Measurements from ENCODE around the gene FCHSD2. TPM values are rescaled to one million over a fixed set of nuclear protein-coding genes. Genes with fewer than 3 reads are reported as not detected.
A peak's percentile ranks its signal among the peaks of the same experiment; 100 is the strongest.

The FCHSD2 gene
- total and polyA plus RNA-seq, 4 donors, result 7.6 to 18.7 (median 9.9) TPM

GRCh38 chr11:73176874-73177155 lies 34.7 kb upstream of the FCHSD2 start:
- TF ChIP-seq YY1 (IDR thresholded peaks at IDR 0.05) (no peak), MAX (IDR thresholded peaks at IDR 0.05) (no peak), ATF3 (IDR thresholded peaks at IDR 0.05) (no peak), HNF4G (IDR thresholded peaks at IDR 0.05) (no peak), JUND (IDR thresholded peaks at IDR 0.05) (no peak), SP1 (IDR thresholded peaks at IDR 0.05) (no peak), TAF1 (conservative IDR thresholded peaks at IDR 0.05) (no peak), NR2F2 (IDR thresholded peaks at IDR 0.05) (no peak), GABPA (IDR thresholded peaks at IDR 0.05 in 1 of 2, conservative IDR thresholded peaks at IDR 0.05 in 1 of 2) (no peak), RAD21 (IDR thresholded peaks at IDR 0.05) (no peak), EGR1 (IDR thresholded peaks at IDR 0.05; ENCODE audit: low read depth in 2 of 2) (no peak), HNF4A (conservative IDR thresholded peaks at IDR 0.05) (no peak), FOXA1 (IDR thresholded peaks at IDR 0.05) (no peak)
- TF ChIP-seq, protein P1, sequence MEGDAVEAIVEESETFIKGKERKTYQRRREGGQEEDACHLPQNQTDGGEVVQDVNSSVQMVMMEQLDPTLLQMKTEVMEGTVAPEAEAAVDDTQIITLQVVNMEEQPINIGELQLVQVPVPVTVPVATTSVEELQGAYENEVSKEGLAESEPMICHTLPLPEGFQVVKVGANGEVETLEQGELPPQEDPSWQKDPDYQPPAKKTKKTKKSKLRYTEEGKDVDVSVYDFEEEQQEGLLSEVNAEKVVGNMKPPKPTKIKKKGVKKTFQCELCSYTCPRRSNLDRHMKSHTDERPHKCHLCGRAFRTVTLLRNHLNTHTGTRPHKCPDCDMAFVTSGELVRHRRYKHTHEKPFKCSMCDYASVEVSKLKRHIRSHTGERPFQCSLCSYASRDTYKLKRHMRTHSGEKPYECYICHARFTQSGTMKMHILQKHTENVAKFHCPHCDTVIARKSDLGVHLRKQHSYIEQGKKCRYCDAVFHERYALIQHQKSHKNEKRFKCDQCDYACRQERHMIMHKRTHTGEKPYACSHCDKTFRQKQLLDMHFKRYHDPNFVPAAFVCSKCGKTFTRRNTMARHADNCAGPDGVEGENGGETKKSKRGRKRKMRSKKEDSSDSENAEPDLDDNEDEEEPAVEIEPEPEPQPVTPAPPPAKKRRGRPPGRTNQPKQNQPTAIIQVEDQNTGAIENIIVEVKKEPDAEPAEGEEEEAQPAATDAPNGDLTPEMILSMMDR (IDR thresholded peaks at IDR 0.05; ENCODE audit: low read depth, low read length, missing input control), result no peak
- TF ChIP-seq, protein P2, sequence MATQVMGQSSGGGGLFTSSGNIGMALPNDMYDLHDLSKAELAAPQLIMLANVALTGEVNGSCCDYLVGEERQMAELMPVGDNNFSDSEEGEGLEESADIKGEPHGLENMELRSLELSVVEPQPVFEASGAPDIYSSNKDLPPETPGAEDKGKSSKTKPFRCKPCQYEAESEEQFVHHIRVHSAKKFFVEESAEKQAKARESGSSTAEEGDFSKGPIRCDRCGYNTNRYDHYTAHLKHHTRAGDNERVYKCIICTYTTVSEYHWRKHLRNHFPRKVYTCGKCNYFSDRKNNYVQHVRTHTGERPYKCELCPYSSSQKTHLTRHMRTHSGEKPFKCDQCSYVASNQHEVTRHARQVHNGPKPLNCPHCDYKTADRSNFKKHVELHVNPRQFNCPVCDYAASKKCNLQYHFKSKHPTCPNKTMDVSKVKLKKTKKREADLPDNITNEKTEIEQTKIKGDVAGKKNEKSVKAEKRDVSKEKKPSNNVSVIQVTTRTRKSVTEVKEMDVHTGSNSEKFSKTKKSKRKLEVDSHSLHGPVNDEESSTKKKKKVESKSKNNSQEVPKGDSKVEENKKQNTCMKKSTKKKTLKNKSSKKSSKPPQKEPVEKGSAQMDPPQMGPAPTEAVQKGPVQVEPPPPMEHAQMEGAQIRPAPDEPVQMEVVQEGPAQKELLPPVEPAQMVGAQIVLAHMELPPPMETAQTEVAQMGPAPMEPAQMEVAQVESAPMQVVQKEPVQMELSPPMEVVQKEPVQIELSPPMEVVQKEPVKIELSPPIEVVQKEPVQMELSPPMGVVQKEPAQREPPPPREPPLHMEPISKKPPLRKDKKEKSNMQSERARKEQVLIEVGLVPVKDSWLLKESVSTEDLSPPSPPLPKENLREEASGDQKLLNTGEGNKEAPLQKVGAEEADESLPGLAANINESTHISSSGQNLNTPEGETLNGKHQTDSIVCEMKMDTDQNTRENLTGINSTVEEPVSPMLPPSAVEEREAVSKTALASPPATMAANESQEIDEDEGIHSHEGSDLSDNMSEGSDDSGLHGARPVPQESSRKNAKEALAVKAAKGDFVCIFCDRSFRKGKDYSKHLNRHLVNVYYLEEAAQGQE (IDR thresholded peaks at IDR 0.05), result no peak
- Histone ChIP-seq H3K4me1 (ENCODE audit: control insufficient read depth in 4 of 4, insufficient read depth in 4 of 4, low read length in 3 of 4) (peaks cover 7 to 31% (median 20%) of the 10 kb centered on the region in 4 donors), H3K9me3 (ENCODE audit: control insufficient read depth in 4 of 4, low read length in 3 of 4) (no peaks in the 10 kb centered on the region), H3K36me3 (ENCODE audit: control insufficient read depth in 4 of 4, insufficient read depth in 3 of 4, low read depth in 1 of 4, low read length in 3 of 4) (no peaks in the 10 kb centered on the region), H3K4me3 (ENCODE audit: low read depth in 1 of 3, low read length in 3 of 3) (no peak overlapping the region), H3K27ac (ENCODE audit: low read depth in 1 of 2, low read length in 2 of 2) (no peak overlapping the region), H3K27me3 (ENCODE audit: control insufficient read depth in 4 of 4, insufficient read depth in 4 of 4, low read length in 3 of 4) (no peaks in the 10 kb centered on the region), H3K9ac (ENCODE audit: low read depth in 1 of 2, low read length in 2 of 2) (no peak overlapping the region)
- no peak for DNase-seq (ENCODE audit: low spot score)
- WGBS, result 97% methylated on average over 1 of the region's 1 CpG

DNA sequence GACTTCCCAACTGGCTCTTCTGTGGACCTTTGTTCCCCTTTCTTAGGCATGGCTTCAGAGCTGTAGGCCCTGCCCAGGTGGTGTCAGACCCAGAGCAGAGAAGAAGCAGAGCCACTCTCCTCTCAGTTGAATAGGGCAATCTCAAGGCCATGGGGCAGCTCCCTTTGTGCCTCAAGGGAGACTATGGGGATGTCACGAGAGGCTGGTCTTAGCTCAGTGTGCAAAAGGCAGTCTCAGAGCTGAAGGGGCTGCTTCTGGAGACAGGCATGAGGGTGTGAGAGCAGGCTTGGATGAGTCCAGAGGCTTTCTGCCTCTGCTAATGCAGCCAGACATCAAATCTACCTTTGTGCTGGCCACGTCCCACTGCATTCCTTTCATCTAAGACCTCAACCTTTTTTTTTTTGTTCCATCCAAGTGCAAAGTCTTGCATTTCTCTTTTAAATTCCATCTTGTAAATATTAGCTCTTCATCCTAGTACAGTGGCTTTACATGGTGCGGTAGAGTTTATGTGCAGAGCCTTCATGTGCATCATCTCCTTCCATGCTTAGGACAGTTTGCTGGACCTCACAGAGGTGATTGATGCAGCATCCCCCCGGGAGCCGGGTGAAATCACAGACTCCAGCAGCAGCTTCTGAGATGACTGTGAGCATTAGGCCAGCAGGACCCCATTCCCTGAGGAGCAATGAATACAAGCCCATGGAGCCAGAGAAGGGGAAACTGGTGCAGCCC lies 34.2 kb upstream of the FCHSD2 start:
- H3K27me3 ChIP-seq (ENCODE audit: control insufficient read depth in 4 of 4, insufficient read depth in 4 of 4, low read length in 3 of 4), result no peaks in the 10 kb centered on the region
- no peak overlapping the region for H3K4me3 ChIP-seq (ENCODE audit: low read depth in 1 of 3, low read length in 3 of 3)
- no peaks in the 10 kb centered on the region for H3K9me3 ChIP-seq (ENCODE audit: control insufficient read depth in 4 of 4, low read length in 3 of 4)
- no peak overlapping the region for H3K9ac ChIP-seq (ENCODE audit: low read depth in 1 of 2, low read length in 2 of 2)
- H3K36me3 ChIP-seq (ENCODE audit: control insufficient read depth in 4 of 4, insufficient read depth in 3 of 4, low read depth in 1 of 4, low read length in 3 of 4), result no peaks in the 10 kb centered on the region
- no peak for DNase-seq (ENCODE audit: low spot score)
- H3K4me1 ChIP-seq (ENCODE audit: control insufficient read depth in 4 of 4, insufficient read depth in 4 of 4, low read length in 3 of 4), result peaks cover 7 to 31% (median 20%) of the 10 kb centered on the region in 4 donors
- peak overlapping the region; percentile 50 to 64 for H3K27ac ChIP-seq (ENCODE audit: low read depth in 1 of 2, low read length in 2 of 2)
- WGBS, result 95% methylated on average over 5 of the region's 5 CpGs
- TF ChIP-seq ZBTB33 (IDR thresholded peaks at IDR 0.05) (no peak), TAF1 (conservative IDR thresholded peaks at IDR 0.05) (no peak), GABPA (IDR thresholded peaks at IDR 0.05 in 1 of 2, conservative IDR thresholded peaks at IDR 0.05 in 1 of 2) (no peak), RXRA (IDR thresholded peaks at IDR 0.05) (no peak), FOXA1 (IDR thresholded peaks at IDR 0.05) (no peak), YY1 (IDR thresholded peaks at IDR 0.05) (no peak), MAX (IDR thresholded peaks at IDR 0.05) (no peak), RAD21 (IDR thresholded peaks at IDR 0.05) (no peak), EGR1 (IDR thresholded peaks at IDR 0.05; ENCODE audit: low read depth in 2 of 2) (no peak), JUND (IDR thresholded peaks at IDR 0.05) (no peak), HNF4A (conservative IDR thresholded peaks at IDR 0.05) (no peak), NR2F2 (IDR thresholded peaks at IDR 0.05) (no peak)
- TF ChIP-seq, protein P2 (IDR thresholded peaks at IDR 0.05), result no peak

All from liver (tissue), 9 donors.